Stimulated activated effector memory CD8-positive, alpha-beta T cell treated with anti-CD3 and anti-CD28 coated beads, Interleukin-12 subunit alpha, Interleukin-12 subunit beta, amount 100 ng/mL, for 72 hours (primary cell): ENCODE results near the gene COL5A3.
A peak's percentile ranks its signal among the peaks of the same experiment; 100 is the strongest.
"Not testable (repeated sequence)": the region's sequence is repeated elsewhere in the genome, so short reads cannot be mapped to it uniquely, and the experiment has no call there.

Experiments used
- ATAC-seq: fragments of 150-1000 bp; cut with Tn5 transposase; 2 replicates; pipeline ENCODE4 v1.10.0; 2021
- DNase-seq, 2 donors: peaks; one replicate each; pipeline ENCODE4 v3.0.0; 2021 to 2022; ENCODE audit warnings: low spot score in 2 of 2
- H3K27ac Mint-ChIP-seq: one replicate; pipeline ENCODE4 v1.8.0; 2022; ENCODE audit warnings: mild to moderate bottlenecking, mixed read lengths
- H3K36me3 Mint-ChIP-seq: one replicate; pipeline ENCODE4 v1.8.0; 2022; ENCODE audit warnings: mild to moderate bottlenecking, mixed read lengths
- H3K4me1 Mint-ChIP-seq: one replicate; pipeline ENCODE4 v1.8.0; 2022; ENCODE audit warnings: mixed read lengths
- H3K4me3 Mint-ChIP-seq: one replicate; pipeline ENCODE4 v1.8.0; 2022; ENCODE audit warnings: mild to moderate bottlenecking, mixed read lengths
- H3K9me3 Mint-ChIP-seq: one replicate; pipeline ENCODE4 v1.8.0; 2022; ENCODE audit warnings: mixed read lengths

COL5A3 gene

GRCh38 chr19:9968820-9969687, 41.2 kb downstream of the COL5A3 start:
- DNase-seq (no peak), ATAC-seq (no peak)
- H3K27ac Mint-ChIP-seq: no peak overlapping the region

GRCh38 chr19:9967326-9967725, 43.0 kb downstream of the COL5A3 start:
- ATAC-seq: no peak
- Mint-ChIP-seq H3K4me1 (peaks cover 18% of the 10 kb centered on the region), H3K27ac (no peak overlapping the region), H3K4me3 (no peak overlapping the region), H3K36me3 (peaks cover 54% of the 10 kb centered on the region), H3K9me3 (no peaks in the 10 kb centered on the region)
- DNase-seq: no peak

More at GRCh38 chr19:9968820-9969687, 41.2 kb downstream of the COL5A3 start:
- peaks cover 42% of the 10 kb centered on the region for H3K36me3 Mint-ChIP-seq
- H3K4me3 Mint-ChIP-seq: no peak overlapping the region
- H3K4me1 Mint-ChIP-seq: peaks cover 19% of the 10 kb centered on the region
- no peaks in the 10 kb centered on the region for H3K9me3 Mint-ChIP-seq

DNA sequence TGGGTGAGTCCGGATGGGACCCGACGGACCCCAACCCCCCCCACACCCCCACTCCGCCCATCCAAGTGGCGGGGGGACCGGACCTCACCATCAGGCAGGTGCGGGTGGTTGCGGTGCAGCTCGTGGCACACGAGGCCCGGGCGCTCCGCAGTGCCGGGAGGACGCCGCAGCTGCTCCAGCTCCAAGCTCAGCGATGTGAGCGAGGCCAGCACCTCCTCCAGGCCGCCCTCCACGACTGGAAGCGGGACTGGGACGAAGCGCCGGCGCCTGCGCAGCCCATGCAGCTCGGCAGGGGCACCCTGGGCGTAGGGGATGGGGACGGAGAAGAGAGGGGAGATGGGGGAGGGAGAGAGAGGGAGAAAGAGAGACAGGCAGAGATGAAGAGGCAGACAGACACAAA, 43.9 kb downstream of the COL5A3 start:
- H3K36me3 Mint-ChIP-seq: peaks cover 55% of the 10 kb centered on the region
- ATAC-seq: no peak

DNA sequence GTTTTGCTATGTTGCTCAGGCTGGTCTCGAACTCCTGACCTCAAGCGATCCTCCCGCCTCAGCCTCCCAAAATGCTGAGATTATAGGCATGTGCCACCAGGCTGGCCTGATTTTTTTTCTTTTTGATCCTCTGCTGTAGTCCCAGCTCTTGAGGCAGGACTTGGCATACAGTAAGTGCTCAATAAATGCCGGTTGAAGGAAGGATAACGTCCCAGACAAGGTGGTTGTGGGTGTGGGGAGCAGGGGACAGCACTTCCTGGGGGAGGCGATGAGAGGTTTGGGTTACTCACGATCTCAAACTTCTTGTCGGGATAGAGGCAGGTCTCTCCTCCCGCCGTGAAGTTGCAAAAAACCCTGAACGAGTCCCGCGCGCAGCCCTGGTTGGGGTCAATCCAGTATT, 44.3 kb downstream of the COL5A3 start:
- ATAC-seq (no peak), DNase-seq (no peak)

More for the DNA sequence above, 43.9 kb downstream of the COL5A3 start:
- Mint-ChIP-seq H3K4me3 (no peak overlapping the region), H3K27ac (peak overlapping the region; percentile 9), H3K4me1 (peaks cover 9% of the 10 kb centered on the region), H3K9me3 (no peaks in the 10 kb centered on the region)
- no peak for DNase-seq

DNA sequence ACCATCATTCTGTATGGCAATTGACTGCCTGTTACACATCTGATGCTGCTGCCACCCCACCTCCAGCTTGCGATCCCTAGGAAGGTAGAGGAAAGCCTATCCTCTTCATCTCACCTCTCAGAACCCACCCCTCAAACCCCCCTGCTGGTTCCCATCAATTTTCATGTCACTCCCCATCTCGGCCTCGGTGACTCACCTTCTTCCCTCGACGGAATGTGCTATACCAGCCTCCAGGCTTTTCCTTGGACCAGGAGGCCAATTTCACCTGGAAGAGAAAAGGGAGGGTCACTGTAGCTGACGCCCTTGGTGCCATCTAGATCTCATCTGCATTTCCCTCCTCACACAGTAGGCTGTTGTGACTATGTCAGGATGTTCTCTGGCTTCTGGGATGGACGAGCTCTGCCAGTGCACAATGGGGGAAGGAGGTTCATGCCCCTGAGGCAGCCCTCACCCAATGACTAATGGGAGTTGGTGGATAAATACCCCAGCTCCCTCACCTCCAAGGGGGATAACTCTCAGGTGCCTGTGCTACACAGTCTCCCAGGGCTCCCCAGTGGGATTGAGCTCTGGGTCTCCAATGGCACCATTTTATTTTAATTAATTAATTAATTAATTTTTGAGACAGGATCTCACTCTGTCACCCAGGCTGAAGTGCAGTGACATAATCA, 47.5 kb downstream of the COL5A3 start:
- Mint-ChIP-seq H3K4me3 (no peak overlapping the region), H3K9me3 (no peaks in the 10 kb centered on the region), H3K27ac (no peak overlapping the region), H3K4me1 (peaks cover 6% of the 10 kb centered on the region), H3K36me3 (peaks cover 70% of the 10 kb centered on the region)
- ATAC-seq (no peak), DNase-seq (no peak)

More for the DNA sequence above, 44.3 kb downstream of the COL5A3 start:
- peaks cover 6% of the 10 kb centered on the region for H3K4me1 Mint-ChIP-seq
- peaks cover 56% of the 10 kb centered on the region for H3K36me3 Mint-ChIP-seq
- no peak overlapping the region for H3K27ac Mint-ChIP-seq
- no peaks in the 10 kb centered on the region for H3K9me3 Mint-ChIP-seq
- no peak overlapping the region for H3K4me3 Mint-ChIP-seq

- Mint-ChIP-seq H3K9me3 (no peaks in the 10 kb centered on the region), H3K27ac (no peak overlapping the region)
- ATAC-seq: no peak
Measured at GRCh38 chr19:9961103-9961502, 49.2 kb downstream of the COL5A3 start.

GRCh38 chr19:9958379-9958821, 51.9 kb downstream of the COL5A3 start:
- Mint-ChIP-seq H3K36me3 (peaks cover 33% of the 10 kb centered on the region), H3K27ac (no peak overlapping the region), H3K4me1 (no peaks in the 10 kb centered on the region), H3K9me3 (no peaks in the 10 kb centered on the region), H3K4me3 (no peak overlapping the region)
- ATAC-seq: no peak
- no peak for DNase-seq

More at GRCh38 chr19:9961103-9961502, 49.2 kb downstream of the COL5A3 start:
- DNase-seq: no peak
- Mint-ChIP-seq H3K36me3 (peaks cover 56% of the 10 kb centered on the region), H3K4me3 (no peak overlapping the region), H3K4me1 (no peaks in the 10 kb centered on the region)

DNA sequence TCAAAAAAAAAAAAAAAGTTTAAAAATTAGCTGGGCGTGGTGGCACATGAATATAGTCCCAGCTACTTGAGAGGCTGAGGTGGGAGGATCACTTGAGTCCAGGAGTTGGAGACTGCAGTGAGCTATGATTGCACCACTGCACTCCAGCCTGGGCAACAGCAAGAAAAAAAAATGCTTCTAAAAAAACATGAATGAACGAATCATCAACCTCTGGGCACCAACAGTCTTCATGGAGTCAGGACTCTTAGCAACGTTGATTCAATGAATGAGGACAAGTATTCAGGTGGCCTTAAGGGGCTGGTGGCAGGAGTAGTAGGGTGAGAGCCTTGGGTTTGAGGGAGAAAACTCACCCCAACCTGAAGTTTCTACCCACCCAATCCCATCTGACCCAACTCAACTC, 53.3 kb downstream of the COL5A3 start:
- Mint-ChIP-seq H3K4me1 (no peaks in the 10 kb centered on the region), H3K36me3 (peaks cover 23% of the 10 kb centered on the region), H3K27ac (no peak overlapping the region), H3K4me3 (no peak overlapping the region), H3K9me3 (no peaks in the 10 kb centered on the region)
- ATAC-seq: no peak
- no peak for DNase-seq

DNA sequence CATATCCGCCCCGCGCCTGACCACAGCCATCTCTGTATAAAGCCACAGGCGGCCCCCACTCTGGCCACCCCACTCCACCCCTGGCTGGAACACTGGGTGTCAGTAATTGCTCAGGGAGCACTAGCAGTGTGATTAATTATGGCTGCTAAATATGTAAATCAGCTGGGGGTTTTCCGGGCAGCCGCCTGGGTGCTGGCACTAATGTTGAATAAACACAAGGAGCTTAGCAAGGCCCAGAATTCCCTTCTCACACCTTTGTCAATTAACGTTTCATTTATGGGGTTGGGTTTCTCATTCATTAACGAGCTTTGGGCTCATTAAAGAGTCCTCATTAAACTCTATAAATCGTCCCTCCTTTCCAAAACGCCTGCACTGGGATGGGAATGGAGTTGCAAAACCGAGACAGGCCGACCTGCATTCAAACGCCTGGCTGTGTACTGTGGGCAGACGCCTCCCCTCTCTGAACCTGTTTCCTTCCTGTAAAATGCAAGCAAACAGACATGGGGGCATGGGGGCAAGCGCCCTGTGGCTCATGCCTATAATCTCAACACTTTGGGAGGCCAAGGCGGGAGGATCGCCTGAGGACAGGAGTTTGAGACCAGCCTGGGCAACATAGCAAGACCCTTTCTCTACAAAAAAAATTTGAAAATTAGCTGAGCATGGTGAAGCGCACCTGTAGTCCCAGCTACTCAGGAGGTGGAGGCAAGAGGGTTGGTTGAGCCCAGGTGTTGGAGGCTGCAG, 56.3 kb downstream of the COL5A3 start:
- Mint-ChIP-seq H3K27ac (no peak overlapping the region), H3K9me3 (no peaks in the 10 kb centered on the region), H3K4me3 (no peak overlapping the region), H3K36me3 (no peaks in the 10 kb centered on the region), H3K4me1 (no peaks in the 10 kb centered on the region)
- DNase-seq (no peak), ATAC-seq (no peak)

- H3K27ac Mint-ChIP-seq: no peak overlapping the region
- no peaks in the 10 kb centered on the region for H3K4me1 Mint-ChIP-seq
- H3K36me3 Mint-ChIP-seq: no peaks in the 10 kb centered on the region
- H3K4me3 Mint-ChIP-seq: no peak overlapping the region
- ATAC-seq: no peak
- DNase-seq: no peak
- H3K9me3 Mint-ChIP-seq: no peaks in the 10 kb centered on the region
Measured at GRCh38 chr19:9952276-9952675, 58.0 kb downstream of the COL5A3 start.

- Mint-ChIP-seq H3K4me3 (no peak overlapping the region), H3K36me3 (no peaks in the 10 kb centered on the region), H3K4me1 (no peaks in the 10 kb centered on the region), H3K27ac (no peak overlapping the region), H3K9me3 (no peaks in the 10 kb centered on the region)
- ATAC-seq (no peak), DNase-seq (no peak)
Measured at GRCh38 chr19:9947441-9947840, 62.9 kb downstream of the COL5A3 start.

DNA sequence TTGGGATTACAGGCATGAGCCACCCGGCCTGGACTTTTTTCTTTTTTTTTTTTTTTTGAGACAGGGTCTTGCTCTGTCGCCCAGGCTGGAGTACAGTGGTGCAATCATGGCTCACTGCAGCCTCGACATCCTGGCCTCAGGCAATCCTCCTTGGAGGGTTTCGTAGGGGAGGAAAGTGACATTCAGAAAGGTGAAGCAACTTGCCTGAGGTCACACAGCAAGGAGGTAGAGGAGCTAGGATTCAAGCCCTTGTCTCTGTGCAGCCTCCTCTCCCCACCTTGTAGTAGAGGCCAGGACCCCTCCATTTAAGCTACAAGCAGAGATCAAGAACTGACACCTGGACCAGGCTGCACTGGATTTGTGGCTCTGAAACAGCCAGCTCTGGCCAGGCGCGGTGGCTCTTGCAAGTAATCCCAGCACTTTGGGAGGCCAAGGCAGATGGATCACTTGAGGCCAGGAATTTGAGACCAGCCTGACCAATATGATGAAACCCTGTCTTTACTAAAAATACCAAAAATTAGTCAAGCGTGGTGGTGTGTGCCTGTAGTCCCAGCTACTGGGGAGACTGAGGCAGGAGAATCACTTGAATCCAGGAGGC, 63.7 kb downstream of the COL5A3 start:
- not testable (repeated sequence) for H3K4me1 Mint-ChIP-seq, ATAC-seq, H3K9me3 Mint-ChIP-seq, DNase-seq, H3K27ac Mint-ChIP-seq, H3K4me3 Mint-ChIP-seq, H3K36me3 Mint-ChIP-seq

DNA sequence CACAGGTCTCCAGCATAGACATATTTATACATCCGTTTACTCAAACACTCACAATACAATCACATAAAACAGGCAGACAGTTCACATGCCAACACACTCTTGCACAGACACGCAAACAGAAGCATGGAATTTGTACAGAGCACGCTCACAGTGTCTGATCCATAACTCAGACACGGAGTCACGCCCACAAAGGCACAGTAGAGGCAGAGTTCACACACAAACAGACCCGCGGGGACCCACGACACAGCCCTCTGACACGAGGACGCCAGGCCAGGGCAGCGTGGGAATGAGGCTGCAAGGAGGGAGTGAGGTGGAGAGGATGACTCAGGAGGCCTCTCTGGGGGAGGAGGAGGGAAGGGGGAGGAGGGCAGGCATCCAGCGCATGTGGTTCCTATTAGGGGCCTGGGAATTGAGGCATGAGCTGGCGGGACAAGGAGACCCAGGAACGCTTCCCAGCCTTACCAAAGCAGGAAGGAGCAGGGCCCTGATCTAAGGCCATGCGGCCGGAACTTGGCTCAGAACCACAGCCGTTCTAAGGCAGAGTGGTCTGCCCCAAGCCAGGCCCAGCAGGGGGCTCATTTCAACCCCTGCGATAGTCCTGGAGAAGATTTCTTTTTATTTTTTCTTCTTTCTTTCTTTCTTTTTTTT, 64.9 kb downstream of the COL5A3 start:
- Mint-ChIP-seq H3K4me1 (no peaks in the 10 kb centered on the region), H3K27ac (no peak overlapping the region), H3K36me3 (no peaks in the 10 kb centered on the region), H3K9me3 (peaks cover 4% of the 10 kb centered on the region), H3K4me3 (no peak overlapping the region)
- no peak for ATAC-seq
- no peak for DNase-seq

- Mint-ChIP-seq H3K36me3 (no peaks in the 10 kb centered on the region), H3K4me3 (no peak overlapping the region), H3K4me1 (no peaks in the 10 kb centered on the region), H3K9me3 (peaks cover 4% of the 10 kb centered on the region), H3K27ac (no peak overlapping the region)
- DNase-seq (no peak), ATAC-seq (no peak)
Measured at GRCh38 chr19:9943744-9944143, 66.6 kb downstream of the COL5A3 start.

DNA sequence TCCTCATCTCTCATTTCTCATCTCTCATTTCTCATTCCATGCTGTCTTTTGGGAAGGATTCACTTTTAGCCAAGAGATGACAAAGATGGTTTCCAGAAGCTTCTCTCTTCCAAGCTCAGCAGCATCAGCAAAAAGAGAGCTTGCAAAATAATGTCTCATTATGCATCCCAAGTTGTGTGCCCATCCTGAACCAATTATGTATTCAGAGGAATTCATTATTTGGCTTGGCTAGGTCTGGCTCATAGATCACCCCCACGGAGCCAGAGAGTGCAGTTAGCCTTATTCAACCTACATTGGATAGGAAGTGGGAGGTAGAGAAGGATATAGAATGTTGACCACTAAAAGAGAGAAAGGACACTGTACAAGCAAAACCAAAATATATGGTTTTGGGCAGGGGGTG, 68.6 kb downstream of the COL5A3 start:
- no peak for DNase-seq
- peaks cover 7% of the 10 kb centered on the region for H3K4me1 Mint-ChIP-seq
- peaks cover 4% of the 10 kb centered on the region for H3K9me3 Mint-ChIP-seq
- ATAC-seq: no peak
- H3K4me3 Mint-ChIP-seq: no peak overlapping the region
- peaks cover 6% of the 10 kb centered on the region for H3K36me3 Mint-ChIP-seq
- H3K27ac Mint-ChIP-seq: no peak overlapping the region
